NCI-H128 (cell line): Measurements from ENCODE around the gene PCCA.
A peak's percentile ranks its signal among the peaks of the same experiment; 100 is the strongest.
"Not testable (repeated sequence)": the region's sequence is repeated elsewhere in the genome, so short reads cannot be mapped to it uniquely, and the experiment has no call there.

ENCODE experiments used
- DNase-seq: peaks from one replicate; lab custom pipeline; 2025; ENCODE audit not compliant: unreplicated experiment; lab: John Stamatoyannopoulos, UW

PCCA gene

DNA sequence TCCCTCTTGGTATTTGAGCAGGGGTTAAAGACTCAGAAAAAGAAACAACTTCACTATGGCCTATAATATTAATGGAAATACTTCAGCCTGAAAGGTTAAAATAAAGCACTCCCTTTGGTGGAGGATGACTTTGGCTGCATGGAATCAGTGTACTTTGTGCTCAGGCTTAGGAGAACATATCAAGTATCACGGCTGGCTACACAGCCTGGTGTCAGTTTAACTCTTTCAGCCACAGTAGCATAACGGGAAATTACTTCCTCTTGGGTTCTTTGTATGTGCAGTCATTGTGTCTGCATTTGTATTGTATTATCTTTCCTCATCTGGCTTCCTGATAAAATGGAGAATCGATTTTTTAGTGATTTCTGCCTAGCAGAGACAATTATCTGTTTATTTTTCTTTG, 260.7 kb downstream of the PCCA start:
- peak; percentile 38 for DNase-seq

DNA sequence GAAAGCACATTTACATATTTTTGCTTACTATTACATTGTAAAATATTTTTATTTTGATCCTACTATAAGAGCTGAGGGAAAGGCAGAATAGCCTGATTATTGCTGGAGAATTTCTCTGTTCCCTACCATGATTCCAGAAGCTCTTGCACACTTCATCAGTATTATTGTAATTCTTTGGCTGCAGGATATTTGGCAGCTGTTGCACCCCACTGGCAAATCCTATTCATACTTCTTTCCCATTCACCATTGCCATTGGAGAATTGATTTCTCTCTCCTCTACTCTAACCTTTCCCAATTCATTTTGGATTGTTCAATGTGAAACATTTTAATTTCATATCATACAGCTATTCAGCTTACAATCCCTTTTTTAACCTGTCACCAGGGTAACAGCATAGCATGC, 261.7 kb downstream of the PCCA start:
- no peak for DNase-seq

DNA sequence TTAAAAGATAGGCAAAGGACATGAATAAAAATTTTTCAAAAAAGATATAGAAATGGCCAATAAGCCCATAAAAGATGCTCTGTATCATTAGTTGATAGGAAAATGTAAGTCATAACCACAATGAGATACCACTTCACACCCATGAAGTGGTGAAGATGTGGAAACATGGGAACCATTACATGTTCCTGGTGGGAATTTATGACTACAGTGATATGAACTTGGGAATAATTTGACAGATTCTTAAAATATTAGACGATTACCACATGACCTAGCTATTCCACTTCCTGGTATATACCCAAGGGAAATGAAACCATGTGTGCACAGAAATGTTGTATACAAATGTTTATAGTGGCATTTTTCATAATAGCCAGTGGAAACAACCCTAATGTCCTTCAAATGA, 267.5 kb downstream of the PCCA start:
- DNase-seq: no peak

DNA sequence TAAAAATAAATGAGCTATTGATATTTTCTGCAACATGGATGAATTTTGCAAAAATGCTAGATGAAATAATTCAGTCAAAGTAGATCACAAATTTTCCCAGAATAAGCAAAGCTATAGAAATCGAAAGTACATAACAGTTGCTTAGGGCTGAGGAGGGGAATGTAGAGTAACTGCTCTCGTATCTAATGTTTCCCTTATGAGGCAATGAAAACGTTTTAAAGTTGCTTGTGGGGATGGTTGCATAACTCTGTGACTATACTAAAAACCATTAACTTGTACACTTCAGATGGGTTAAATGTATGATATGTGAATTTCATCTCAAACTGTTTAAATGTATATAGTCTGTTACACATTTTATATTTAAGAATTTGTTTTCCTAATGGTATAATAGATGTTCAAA, 268.0 kb downstream of the PCCA start:
- DNase-seq: no peak

DNA sequence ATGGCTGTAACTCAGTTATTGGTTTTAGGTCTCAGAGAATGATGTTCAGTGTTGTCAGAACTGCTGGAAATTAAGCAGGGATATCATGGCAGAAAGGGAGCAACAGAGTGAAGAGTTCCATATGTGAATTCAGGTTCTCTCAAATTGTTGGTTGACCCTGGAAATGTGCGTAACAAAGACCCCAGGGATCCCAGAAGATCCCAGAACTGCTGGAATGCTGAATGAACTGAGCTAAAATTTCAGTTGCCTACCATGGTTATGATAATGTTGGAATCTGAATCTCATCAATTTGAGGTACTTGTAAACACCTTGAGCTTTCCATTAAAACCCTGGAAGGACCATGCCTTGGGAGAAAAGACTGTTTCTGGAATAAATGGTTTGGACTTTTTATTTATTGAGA, 268.9 kb downstream of the PCCA start:
- no peak for DNase-seq

DNA sequence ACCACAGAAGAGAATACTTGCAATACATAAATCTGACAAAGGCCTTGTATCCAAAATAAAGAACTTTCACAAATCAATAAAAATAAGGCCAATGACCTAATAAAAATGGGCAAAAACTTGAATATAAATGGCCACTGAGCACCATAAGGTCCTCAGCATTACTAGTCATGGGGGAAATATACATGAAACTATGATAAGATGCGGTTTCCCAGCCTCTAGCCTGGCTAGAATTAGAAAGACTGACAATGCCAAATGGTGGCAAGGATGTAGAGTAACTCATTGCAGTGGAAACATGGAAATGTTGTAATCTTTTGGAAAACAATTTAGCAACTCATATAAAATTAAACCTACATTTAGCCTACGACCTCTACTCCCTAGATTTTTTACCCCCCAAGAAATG, 272.6 kb downstream of the PCCA start:
- no peak for DNase-seq

DNA sequence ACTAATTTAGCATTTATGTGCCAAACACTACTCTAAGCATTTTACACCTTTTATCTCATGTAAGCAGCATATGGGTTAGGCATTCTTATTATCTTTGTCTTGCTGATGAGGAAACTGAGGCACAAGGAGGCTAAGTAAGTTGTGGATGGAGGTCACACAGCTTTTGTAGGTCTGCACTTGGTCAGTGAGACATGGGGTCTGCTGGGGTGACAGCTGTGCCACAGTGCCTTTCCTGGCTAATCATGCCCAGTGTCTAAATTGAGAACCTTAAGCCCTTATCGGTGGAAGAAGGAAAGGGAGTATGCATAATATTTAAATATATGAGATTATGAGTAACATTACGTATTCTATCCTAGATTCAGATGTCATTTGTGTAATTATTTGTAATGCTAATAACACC, 273.5 kb downstream of the PCCA start:
- DNase-seq: no peak

DNA sequence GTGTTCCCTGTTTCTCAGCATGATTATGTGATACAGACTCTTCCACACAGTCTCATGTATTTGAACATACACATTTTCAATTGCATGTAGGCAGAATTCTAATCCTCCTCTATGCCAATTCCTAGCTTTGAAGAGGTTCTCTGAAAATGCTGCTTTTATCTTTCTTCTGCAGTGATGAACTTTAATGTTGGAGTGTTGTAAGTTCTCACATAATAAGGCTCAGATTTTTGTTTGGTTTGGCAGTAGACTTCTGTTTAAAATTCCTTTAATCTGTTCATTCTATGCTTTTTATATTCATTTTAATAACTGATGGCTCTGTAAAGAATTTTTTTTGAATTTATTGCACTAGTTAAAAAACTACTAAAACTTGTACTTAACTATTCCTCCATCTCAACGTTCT, 273.9 kb downstream of the PCCA start:
- DNase-seq: no peak

DNA sequence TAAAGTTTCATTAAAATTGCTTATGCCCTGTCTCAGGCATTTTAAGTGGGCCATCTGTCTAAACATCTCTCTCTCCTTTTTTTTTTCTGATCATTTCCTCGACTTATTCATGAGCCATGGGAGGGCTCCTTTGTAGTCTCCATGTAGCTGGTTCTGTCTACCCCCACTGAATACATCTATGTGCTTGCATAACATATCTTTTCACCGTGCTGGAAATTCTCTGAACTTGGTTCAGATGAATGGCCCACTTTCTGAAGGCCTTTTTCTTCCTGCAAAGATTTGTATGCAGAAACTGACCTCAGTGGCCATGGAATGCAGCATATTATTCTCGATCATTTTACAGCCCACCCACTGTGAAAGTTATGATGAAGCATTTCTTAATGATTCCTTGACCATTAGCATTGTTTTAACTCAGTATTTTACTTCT, 274.4 kb downstream of the PCCA start:
- no peak for DNase-seq

DNA sequence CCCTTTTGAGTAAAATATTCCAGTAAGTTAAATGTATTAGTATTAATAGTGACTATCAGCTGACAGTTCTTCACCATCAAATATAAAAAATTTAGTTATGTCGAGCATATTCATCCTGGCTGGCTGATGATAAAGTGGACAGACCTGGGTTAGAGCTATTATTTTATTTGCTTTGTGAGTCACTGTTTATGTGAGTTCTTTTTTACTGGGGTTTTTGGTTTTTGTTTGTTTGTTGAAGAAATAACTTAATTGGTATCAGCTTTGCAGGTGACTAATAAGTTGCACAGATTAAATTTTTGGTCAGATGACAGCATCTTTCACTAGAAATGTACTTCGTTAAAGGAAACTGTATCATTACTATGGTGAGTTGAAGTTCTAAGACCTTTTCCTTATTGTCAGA, 275.0 kb downstream of the PCCA start:
- no peak for DNase-seq

DNA sequence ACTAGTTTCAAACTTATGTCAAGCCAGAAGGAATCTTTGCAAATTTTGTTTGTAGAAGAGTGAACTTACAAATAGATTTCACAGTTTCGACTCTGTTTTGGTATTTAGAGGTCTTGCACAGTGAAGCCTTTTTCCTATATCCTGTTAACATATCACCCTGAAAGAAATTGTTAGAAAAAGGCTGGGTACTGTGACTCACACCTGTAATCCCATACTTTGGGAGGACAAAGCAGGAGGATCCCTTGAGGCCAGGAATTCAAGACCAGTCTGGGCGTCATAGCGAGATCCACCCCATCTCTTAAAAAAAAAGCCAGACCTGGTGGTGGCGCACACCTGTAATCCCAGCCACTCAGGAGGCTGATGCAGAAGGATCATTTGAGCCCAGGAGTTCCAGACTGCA, 275.7 kb downstream of the PCCA start:
- no peak for DNase-seq

DNA sequence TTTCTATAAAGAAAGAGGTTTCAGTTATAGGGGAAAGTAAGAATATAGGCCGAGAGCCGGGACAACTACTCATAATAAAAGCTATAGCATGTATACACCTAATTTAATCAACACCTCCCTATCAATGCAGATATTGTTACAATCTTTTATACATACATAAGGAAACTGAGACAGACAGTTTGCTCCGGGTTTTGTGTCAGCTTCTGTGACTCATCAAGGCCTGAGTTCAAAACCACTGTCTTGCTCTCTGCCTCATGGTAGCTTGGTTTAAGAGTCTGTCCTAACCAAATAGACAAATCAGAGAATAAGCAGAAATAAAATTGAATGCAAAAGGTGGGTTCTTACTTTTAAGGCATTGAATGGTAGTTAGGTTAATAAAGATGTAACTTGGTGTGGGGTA, 276.8 kb downstream of the PCCA start:
- no peak for DNase-seq

DNA sequence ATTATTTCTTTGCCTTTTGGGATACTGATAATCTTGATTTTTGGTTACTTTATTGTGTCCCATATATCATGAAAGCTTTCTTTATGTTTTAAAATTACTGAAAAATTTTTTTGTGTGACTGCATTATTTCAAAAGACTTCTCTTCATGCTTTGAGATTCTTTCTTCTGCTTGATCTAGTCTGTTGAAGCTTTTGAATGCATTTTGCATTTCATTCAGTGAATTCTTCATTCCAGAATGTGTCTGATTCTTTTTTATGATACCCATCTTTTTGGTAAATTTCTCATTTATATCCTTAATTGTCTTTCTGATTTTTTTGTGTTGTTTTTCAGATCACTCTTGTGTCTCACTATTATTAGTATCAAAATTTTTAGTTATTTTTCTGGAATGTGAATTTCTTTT, 289.6 kb downstream of the PCCA start:
- DNase-seq: no peak

DNA sequence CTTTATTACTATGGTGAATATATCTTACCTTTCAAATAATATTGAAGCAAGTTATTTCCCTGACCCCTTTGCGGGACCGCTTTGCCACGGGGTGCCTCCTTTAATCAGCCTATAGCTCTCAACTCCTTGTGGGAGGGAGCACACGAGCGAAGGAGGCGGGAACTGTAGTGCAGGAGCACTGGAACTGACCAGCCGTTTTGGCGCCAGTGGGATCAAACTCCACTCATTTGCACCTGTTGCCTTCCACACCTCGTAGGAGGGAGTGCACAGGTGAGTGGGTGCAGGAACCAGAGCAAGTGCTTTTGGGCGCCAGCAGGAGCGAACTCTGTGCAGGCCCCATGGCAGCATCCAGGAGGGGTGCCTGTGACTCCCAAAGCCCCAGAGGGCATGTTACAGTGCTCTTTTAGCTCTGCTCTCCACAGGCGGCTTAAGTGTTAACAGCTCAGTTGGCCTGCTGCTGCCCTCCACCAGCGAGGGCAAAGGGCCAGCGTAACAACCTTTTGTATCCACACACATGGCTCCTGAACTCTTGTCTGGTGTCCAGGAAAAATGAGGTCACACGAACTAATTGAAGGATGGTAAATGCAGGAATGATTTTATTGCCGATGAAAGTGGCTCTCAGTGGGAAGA, 292.8 kb downstream of the PCCA start:
- DNase-seq: no peak

DNA sequence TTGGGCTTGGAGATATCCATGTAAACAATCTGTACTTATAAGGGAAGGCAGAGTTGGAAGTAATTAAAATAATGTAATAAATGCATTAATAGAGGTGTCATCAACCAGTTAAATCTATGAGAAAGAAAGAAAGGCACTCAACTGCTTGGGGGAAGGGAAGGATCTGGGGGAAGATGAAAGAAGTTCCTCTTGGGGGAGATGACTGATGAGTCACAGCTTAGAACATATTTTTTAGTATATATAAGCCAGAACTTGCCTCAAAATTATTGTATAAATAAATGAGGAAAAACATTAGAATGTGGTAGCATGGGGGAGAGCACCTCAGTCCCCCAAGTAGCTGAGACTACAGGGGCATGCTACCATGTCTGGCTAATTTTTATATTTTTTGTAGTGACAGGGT, 293.9 kb downstream of the PCCA start:
- DNase-seq: no peak

DNA sequence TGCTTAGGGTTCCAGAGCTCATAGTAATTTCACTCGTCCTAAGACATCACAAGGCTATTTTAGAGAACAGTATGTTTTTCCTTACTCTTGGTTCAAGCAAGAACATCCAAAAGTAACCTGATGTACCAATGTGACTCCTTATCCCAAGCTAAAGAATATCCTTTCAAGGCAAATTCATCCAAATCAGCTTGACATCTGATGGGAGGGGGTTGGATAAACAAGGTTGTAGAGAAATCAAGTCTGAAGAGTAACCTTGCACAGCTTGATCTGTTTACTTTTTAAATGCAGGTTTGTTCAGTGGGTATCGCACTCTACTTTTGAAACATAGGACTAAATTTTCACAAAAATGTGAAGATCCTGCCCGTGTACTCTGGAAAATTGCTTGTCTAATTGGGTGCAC, 298.5 kb downstream of the PCCA start:
- no peak for DNase-seq

DNA sequence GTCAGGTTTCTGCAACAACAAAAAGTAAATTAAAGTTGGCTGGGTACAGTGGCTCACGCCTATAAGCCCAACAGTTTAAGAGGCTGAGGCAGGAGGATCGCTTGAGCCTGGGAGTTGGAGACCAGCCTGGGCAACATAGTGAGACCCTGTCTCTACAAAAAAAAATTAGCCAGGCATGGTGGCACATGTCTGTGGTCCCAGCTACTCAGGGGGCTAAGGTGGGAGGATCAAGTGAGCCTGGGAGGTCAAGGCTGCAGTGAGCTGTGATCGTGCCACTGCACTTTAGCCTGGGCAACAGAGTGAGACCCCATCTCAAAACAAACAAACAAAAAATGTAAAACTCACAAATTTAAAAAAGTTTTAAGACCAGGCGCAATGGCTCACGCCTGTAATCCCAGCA, 299.3 kb downstream of the PCCA start:
- DNase-seq: not testable (repeated sequence)

DNA sequence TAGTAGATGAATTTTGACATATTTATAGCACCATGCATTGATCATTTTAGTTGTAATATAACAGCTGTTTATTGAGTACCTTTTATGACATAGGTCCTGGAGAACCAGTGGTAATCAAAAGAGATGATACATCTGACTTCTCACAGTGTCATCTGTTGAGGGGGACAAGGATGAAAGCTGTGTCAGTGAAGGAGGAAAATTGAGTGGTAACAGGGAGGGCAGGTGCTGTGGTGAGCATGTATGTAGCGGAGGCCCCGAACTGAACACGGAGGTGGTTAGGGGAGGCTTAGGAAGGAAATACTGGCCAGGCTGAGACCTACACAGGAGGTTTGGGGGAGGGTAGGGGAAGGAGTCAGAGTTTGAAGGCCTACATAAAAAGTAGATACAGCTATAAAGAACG, 300.0 kb downstream of the PCCA start:
- DNase-seq: no peak

DNA sequence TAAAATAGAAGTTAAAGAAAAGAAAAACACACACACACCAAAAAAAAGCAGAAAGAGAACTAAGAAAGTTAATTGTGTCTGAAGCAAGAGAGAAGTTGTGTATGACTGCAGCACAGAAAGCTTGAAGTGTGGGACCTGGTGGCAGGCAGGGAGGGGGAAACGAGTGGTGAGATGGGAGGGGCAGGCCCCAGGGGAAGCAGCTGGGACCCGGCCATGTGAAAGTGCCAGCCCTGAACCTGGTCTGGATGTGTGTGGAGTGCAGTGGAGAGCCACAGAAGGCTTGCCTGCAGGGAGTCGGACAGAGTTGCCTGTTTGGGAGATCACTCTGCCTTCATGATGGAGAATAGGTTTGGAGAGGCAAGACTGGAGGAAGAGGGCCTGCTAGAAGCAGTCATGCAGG, 300.7 kb downstream of the PCCA start:
- no peak for DNase-seq

DNA sequence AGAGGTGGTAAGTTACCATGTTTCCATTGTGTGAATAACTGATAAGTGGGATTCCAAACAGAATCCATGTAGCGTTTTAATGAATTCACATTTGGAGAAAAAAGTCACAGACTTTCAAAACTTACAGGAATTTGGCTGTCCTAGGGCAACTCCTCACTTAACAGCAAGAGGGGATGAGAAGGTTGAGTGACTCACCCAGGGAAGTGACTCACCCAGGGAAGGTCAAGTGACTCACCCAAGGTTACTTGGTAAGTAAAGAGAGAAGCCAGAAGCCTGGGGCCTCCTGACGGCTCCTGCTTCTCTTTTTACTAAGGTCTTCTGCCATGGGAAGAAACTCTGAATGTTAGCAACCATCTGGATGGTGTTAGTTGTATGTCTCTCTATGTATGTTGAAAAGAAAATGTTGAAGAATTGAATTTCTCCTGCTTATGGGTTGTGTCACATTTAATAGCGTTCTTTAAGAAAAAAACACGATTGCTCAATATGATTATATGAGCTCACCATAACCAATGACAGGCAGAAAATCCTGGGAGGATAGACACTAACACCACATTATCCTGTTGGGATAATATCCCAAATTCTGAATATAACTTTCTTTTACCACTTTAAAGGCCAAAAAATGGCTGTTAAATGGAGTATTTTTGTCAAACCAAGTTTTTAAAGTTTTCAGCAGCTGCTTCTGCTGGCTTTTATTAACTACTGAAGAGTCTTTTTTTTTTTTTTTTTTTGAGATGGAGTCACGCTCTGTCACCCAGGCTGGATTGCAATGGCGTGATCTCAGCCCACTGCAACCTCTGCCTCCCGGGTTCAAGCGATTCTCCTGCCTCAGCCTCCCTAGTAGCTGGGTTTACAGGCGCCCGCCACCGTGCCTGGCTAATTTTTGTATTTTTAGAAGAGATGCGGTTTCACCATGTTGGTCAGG, 304.1 kb downstream of the PCCA start:
- DNase-seq: no peak

DNA sequence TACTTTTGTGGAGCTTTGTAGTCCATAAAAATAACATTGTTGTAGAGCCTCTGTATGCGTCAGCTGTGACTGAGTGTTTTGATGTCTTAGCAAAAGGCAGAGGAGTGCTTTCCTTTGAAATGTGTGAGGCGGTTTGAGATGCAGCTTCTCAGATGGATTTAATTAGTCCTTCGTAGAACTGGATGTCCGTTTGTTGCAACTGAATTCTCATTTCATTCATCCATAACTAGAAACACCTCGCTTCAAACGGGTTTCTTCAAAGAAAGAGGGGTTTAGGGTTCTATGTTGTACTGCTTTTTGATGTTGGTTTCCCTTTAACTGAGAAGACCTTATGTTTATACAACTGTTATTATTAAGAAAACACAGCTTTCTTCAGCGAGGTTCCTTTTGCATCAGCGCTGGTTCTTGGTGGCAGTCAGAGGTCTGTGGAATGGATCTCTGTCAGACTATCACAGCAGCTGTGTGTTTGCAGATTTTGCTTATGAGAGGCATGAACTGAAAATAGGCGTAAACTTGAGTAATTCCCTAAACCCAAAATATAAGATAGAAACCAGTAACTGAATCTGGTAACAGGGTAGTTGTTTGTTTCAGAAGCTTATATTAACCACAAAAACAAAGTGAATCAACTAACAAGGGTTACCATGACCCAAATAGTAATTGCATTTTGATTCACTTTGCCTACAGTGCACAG, 305.3 kb downstream of the PCCA start:
- no peak for DNase-seq
